PFSK-1 (cell line): ENCODE results near the gene TSPAN4.

Experiments
- POLR2AphosphoS5 ChIP-seq: IDR thresholded peaks from 2 replicates; pipeline ENCODE4 v1.6.1; 2012; ENCODE audit warnings: low read depth, mild to moderate bottlenecking, control low read depth, low read length, moderate library complexity
- REST ChIP-seq, 2 experiments: IDR thresholded peaks; 2 replicates each; pipeline versions ENCODE4 v1.6.1 to v1.8.0; 2011 to 2012; ENCODE audit warnings: low read depth in 2 of 2, low read length in 2 of 2, control low read depth in 1 of 2, inconsistent platforms in 1 of 2, mild to moderate bottlenecking in 1 of 2, moderate library complexity in 1 of 2; ENCODE audit not compliant: insufficient read depth in 1 of 2

- no peak for TF ChIP-seq POLR2AphosphoS5
- no peak for TF ChIP-seq REST (IDR thresholded peaks at IDR 0.05; ENCODE audit: insufficient read depth in 1 of 2, low read depth in 2 of 2, low read length in 2 of 2)
Measured at GRCh38 chr11:846496-847098, 3.9 kb downstream of the TSPAN4 start.
